Endothelial cell of umbilical vein (primary cell): Measurements from ENCODE around the gene RBM4B. TPM values are rescaled to one million over a fixed set of nuclear protein-coding genes. Genes with fewer than 3 reads are reported as not detected.

Source experiments
- BruUV-seq: library from RNA; stranded (reverse); fragments of 400-500 nt; replicated peaks from 2 replicates; lab custom pipeline; 2021; lab: Mats Ljungman, UMichigan
- CTCF ChIA-PET: fragments of 300-600, 350-600 bp; sonication (Branson Sonifier 250); formaldehyde crosslinking; loops from one replicate; lab custom pipeline; 2021; ENCODE audit warnings: antibody characterized with exemption, inconsistent platforms; lab: Charles Lee
- POLR2A ChIA-PET: fragments of 300-600, 350-600 bp; sonication (Branson Sonifier 250); formaldehyde crosslinking; loops from one replicate; lab custom pipeline; 2021; ENCODE audit warnings: antibody characterized with exemption, inconsistent platforms; lab: Charles Lee
- DNase-seq: peaks from one replicate; pipeline ENCODE4 v3.0.0-alpha.2; 2011; ENCODE audit warnings: low read depth, low spot score
- FAIRE-seq: peaks from 2 replicates; lab custom pipeline; 2011; peaks lifted over from hg19 to GRCh38; lab: Jason Lieb, UNC
- H2AFZ ChIP-seq: 2 replicates; pipeline ENCODE4 v1.6.0; 2012; ENCODE audit warnings: low read depth, low read length, control low read depth, inconsistent platforms
- H3K27ac ChIP-seq: 2 replicates; pipeline ENCODE4 v1.5.1; 2011; ENCODE audit warnings: low read depth, mild to moderate bottlenecking, control low read depth, low read length, moderate library complexity; ENCODE audit not compliant: insufficient read depth
- H3K27me3 ChIP-seq, 2 experiments: 2 replicates each; pipeline versions ENCODE4 v1.6.0 to v1.6.1; 2011; ENCODE audit warnings: low read length in 2 of 2, mixed read lengths in 1 of 2; ENCODE audit not compliant: control insufficient read depth in 2 of 2, insufficient read depth in 2 of 2
- H3K36me3 ChIP-seq, 2 experiments: 2 replicates in 1 of 2; 3 replicates in 1 of 2; pipeline ENCODE4 v1.5.1; 2011; ENCODE audit warnings: low read length in 2 of 2, mild to moderate bottlenecking in 1 of 2, moderate library complexity in 1 of 2; ENCODE audit not compliant: control insufficient read depth in 2 of 2, insufficient read depth in 2 of 2; ENCODE audit errors: extremely low read depth in 1 of 2
- H3K4me1 ChIP-seq: 3 replicates; pipeline ENCODE4 v1.5.1; 2011; ENCODE audit warnings: mild to moderate bottlenecking, low read length; ENCODE audit not compliant: control insufficient read depth, insufficient read depth; ENCODE audit errors: extremely low read depth
- H3K4me2 ChIP-seq: 2 replicates; pipeline ENCODE4 v1.6.1; 2011; ENCODE audit warnings: low read length, control low read depth, mixed read lengths; ENCODE audit not compliant: insufficient read depth
- H3K4me3 ChIP-seq, 3 experiments: fragments of 200-600 bp in 1 of 3; sonication (generic), shearing (Covaris generic) in 1 of 3; replicated peaks in 1 of 3; 2 replicates each; pipeline ENCODE4 v1.5.1; 2011 to 2016; ENCODE audit warnings: control low read depth in 3 of 3, low read length in 3 of 3, mild to moderate bottlenecking in 2 of 3, inconsistent platforms in 1 of 3, low read depth in 1 of 3, moderate library complexity in 1 of 3; ENCODE audit not compliant: insufficient read depth in 1 of 3
- H3K79me2 ChIP-seq: 2 replicates; pipeline ENCODE4 v1.6.0; 2012; ENCODE audit warnings: low read length, inconsistent platforms; ENCODE audit not compliant: control insufficient read depth, insufficient read depth
- H3K9ac ChIP-seq: replicated peaks from 2 replicates; pipeline ENCODE3; 2011; ENCODE audit warnings: low read length, control low read depth; ENCODE audit not compliant: insufficient read depth; ENCODE audit errors: extremely low read depth
- H3K9me1 ChIP-seq: replicated peaks from 3 replicates; pipeline ENCODE4 v1.6.0; 2011; ENCODE audit warnings: mild to moderate bottlenecking, low read length; ENCODE audit not compliant: control insufficient read depth, insufficient read depth; ENCODE audit errors: extremely low read depth
- H3K9me3 ChIP-seq: replicated peaks from 2 replicates; pipeline ENCODE4 v1.5.1; 2012; ENCODE audit warnings: low read length, inconsistent platforms; ENCODE audit not compliant: control insufficient read depth, insufficient read depth
- H4K20me1 ChIP-seq: replicated peaks from 2 replicates; pipeline ENCODE3; 2011; ENCODE audit warnings: mild to moderate bottlenecking, low read length; ENCODE audit not compliant: control insufficient read depth, insufficient read depth; ENCODE audit errors: extremely low read depth
- EZH2 ChIP-seq: IDR thresholded peaks from 2 replicates; pipeline ENCODE4 v1.6.1; 2012; ENCODE audit warnings: borderline replicate concordance, low read depth, mild to moderate bottlenecking, moderate library complexity, low read length, inconsistent platforms; ENCODE audit not compliant: severe bottlenecking
- FOS ChIP-seq: IDR thresholded peaks from 2 replicates; pipeline ENCODE4 v1.6.1; 2011; ENCODE audit warnings: mild to moderate bottlenecking, low read length, moderate library complexity, borderline replicate concordance; ENCODE audit not compliant: insufficient read depth
- GATA2 ChIP-seq: IDR thresholded peaks from 2 replicates; pipeline ENCODE4 v1.7.0; 2011; ENCODE audit warnings: low read depth, mild to moderate bottlenecking, moderate library complexity, mixed read lengths, low read length; ENCODE audit not compliant: insufficient read length, insufficient read depth
- JUN ChIP-seq: IDR thresholded peaks from 2 replicates; pipeline ENCODE4 v1.6.1; 2011; ENCODE audit warnings: borderline replicate concordance, low read depth; ENCODE audit not compliant: insufficient read length, insufficient read depth
- MAX ChIP-seq: IDR thresholded peaks from 2 replicates; pipeline ENCODE4 v1.6.1; 2011; ENCODE audit not compliant: insufficient read depth, insufficient read length
- MYC ChIP-seq: IDR thresholded peaks from one replicate; pipeline ENCODE4 v1.6.1; 2011; ENCODE audit warnings: mild to moderate bottlenecking, low read depth, low read length
- POLR2A ChIP-seq: IDR thresholded peaks from 2 replicates; pipeline ENCODE4 v1.6.1; 2012; ENCODE audit warnings: low read depth, mild to moderate bottlenecking, control low read depth, low read length
- POLR2AphosphoS5 ChIP-seq: IDR thresholded peaks from 2 replicates; pipeline ENCODE4 v1.6.1; 2012; ENCODE audit warnings: low read depth, mild to moderate bottlenecking, control low read depth, low read length, moderate library complexity; ENCODE audit not compliant: insufficient read depth
- dilution Hi-C: fragments of 300-500 bp; cut with MboI; formaldehyde crosslinking; loops from one replicate; pipeline ENCODE4 v1.15.0; 2019; ENCODE audit warnings: low sequenced_read_pairs; ENCODE audit not compliant: extremely low pct_ligation_motif_present
- intact Hi-C: fragments of 100-400 bp; cut with micrococcal nuclease; formaldehyde crosslinking; loops from one replicate; pipeline ENCODE4 v1.10.0; 2022
- polyA plus RNA-seq, 4 experiments: library from polyadenylated mRNA; depleted of rRNA in 3 of 4; stranded (reverse) in 3 of 4; unstranded in 1 of 4; fragments of >200 nt; gene quantifications; 2 replicates each; pipeline versions ENCODE4 v1.2.1 to v1.2.3, GENCODE V29; 2011 to 2012; ENCODE audit warnings: missing spikeins in 1 of 4
- total RNA-seq: library from RNA; stranded (reverse); gene quantifications from 2 replicates; pipeline ENCODE4 v1.2.3, GENCODE V29; 2021
- TF ChIP-seq, protein P1 (sequence below), 2 donors: IDR thresholded peaks; 1 replicate in 1 of 2; 2 replicates in 1 of 2; pipeline ENCODE4 v1.5.1; 2011; ENCODE audit warnings: low read length in 2 of 2, mild to moderate bottlenecking in 2 of 2, moderate library complexity in 2 of 2, control low read depth in 1 of 2, inconsistent platforms in 1 of 2, low read depth in 1 of 2; ENCODE audit not compliant: insufficient read depth in 1 of 2; ENCODE audit errors: extremely low read depth in 1 of 2

The RBM4B gene
- total and polyA plus RNA-seq, 2 donors (not counting 3 experiments of a cell fraction or from before 2014, with no cell fraction given) = 22.2 to 31.2 TPM

- dilution Hi-C loops = no loop called here
- BruUV-seq = no TSS peak
- no peak for TF ChIP-seq GATA2
- Histone ChIP-seq H3K79me2 (peaks cover 100% of the 10 kb centered on the region), H3K36me3 (peaks cover 49 to 54% of the 10 kb centered on the region in 2 experiments), H3K4me3 (no peak overlapping the region), H3K27ac (no peak overlapping the region), H3K9me1 (no peaks in the 10 kb centered on the region), H3K27me3 (no peaks in the 10 kb centered on the region), H2AFZ (no peak overlapping the region), H3K4me2 (no peak overlapping the region), H3K9ac (no peak overlapping the region), H3K9me3 (no peaks in the 10 kb centered on the region), H3K4me1 (peaks cover 5% of the 10 kb centered on the region), H4K20me1 (peaks cover 22% of the 10 kb centered on the region)
- intact Hi-C loops = no loop called here
- ChIA-PET CTCF (no interaction called here), POLR2A (no interaction called here)
- FAIRE-seq (no peak), DNase-seq (no peak)
Measured at GRCh38 chr11:66625752-66626149, 51.9 kb downstream of the RBM4B start.

DNA sequence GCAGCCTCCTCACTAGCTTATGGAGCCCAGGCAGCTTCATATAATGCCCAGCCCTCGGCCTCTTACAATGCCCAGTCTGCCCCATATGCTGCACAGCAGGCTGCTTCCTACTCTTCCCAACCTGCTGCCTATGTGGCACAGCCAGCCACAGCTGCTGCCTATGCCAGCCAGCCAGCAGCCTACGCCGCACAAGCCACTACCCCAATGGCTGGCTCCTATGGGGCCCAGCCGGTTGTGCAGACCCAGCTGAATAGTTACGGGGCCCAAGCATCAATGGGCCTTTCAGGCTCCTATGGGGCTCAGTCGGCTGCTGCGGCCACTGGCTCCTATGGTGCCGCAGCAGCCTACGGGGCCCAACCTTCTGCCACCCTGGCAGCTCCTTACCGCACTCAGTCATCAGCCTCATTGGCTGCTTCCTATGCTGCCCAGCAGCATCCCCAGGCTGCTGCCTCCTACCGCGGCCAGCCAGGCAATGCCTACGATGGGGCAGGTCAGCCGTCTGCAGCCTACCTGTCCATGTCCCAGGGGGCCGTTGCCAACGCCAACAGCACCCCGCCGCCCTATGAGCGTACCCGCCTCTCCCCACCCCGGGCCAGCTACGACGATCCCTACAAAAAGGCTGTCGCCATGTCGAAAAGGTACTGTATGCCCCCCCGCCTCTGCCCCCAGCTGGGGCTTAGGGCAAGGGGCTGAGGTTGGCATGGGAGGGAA is 52.5 kb downstream of the RBM4B start:
- Histone ChIP-seq H3K27me3 (no peaks in the 10 kb centered on the region), H3K79me2 (peaks cover 100% of the 10 kb centered on the region), H3K4me3 (no peak overlapping the region), H3K27ac (no peak overlapping the region), H3K36me3 (peaks cover 46 to 54% of the 10 kb centered on the region in 2 experiments), H3K9me3 (no peaks in the 10 kb centered on the region), H3K9me1 (no peaks in the 10 kb centered on the region), H3K9ac (no peak overlapping the region), H4K20me1 (peaks cover 22% of the 10 kb centered on the region), H2AFZ (no peak overlapping the region), H3K4me1 (peaks cover 6% of the 10 kb centered on the region), H3K4me2 (no peak overlapping the region)
- BruUV-seq = no TSS peak
- DNase-seq = no peak
- no peak for TF ChIP-seq EZH2
- TF ChIP-seq MAX = no peak
- no peak for TF ChIP-seq FOS
- TF ChIP-seq POLR2AphosphoS5 = no peak
- no peak for TF ChIP-seq JUN
- no peak for TF ChIP-seq MYC
- TF ChIP-seq, protein P1, sequence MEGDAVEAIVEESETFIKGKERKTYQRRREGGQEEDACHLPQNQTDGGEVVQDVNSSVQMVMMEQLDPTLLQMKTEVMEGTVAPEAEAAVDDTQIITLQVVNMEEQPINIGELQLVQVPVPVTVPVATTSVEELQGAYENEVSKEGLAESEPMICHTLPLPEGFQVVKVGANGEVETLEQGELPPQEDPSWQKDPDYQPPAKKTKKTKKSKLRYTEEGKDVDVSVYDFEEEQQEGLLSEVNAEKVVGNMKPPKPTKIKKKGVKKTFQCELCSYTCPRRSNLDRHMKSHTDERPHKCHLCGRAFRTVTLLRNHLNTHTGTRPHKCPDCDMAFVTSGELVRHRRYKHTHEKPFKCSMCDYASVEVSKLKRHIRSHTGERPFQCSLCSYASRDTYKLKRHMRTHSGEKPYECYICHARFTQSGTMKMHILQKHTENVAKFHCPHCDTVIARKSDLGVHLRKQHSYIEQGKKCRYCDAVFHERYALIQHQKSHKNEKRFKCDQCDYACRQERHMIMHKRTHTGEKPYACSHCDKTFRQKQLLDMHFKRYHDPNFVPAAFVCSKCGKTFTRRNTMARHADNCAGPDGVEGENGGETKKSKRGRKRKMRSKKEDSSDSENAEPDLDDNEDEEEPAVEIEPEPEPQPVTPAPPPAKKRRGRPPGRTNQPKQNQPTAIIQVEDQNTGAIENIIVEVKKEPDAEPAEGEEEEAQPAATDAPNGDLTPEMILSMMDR (IDR thresholded peaks at IDR 0.05; ENCODE audit: extremely low read depth in 1 of 2, insufficient read depth in 1 of 2, low read depth in 1 of 2, low read length in 2 of 2) = no peak
- no peak for TF ChIP-seq POLR2A
- no peak for TF ChIP-seq GATA2
- CTCF ChIA-PET = interaction anchor here (2.4 kb wide), 1 partner anchor 53 kb away, joined by 8 read pairs; no protein-coding TSS in a partner anchor
- no peak for FAIRE-seq
- intact Hi-C loops (no loop called here), dilution Hi-C loops (no loop called here)
- POLR2A ChIA-PET = no interaction called here
